ENCODE data around the gene PLAAT2. TPM values are rescaled to one million over a fixed set of nuclear protein-coding genes. Genes with fewer than 3 reads are reported as not detected.
A peak's percentile ranks its signal among the peaks of the same experiment; 100 is the strongest.

PLAAT2 gene
- total RNA-seq, 4 donors from 2014 or later = 38.7 to 47.9 (median 43.0) TPM; not detected in 1

DNA sequence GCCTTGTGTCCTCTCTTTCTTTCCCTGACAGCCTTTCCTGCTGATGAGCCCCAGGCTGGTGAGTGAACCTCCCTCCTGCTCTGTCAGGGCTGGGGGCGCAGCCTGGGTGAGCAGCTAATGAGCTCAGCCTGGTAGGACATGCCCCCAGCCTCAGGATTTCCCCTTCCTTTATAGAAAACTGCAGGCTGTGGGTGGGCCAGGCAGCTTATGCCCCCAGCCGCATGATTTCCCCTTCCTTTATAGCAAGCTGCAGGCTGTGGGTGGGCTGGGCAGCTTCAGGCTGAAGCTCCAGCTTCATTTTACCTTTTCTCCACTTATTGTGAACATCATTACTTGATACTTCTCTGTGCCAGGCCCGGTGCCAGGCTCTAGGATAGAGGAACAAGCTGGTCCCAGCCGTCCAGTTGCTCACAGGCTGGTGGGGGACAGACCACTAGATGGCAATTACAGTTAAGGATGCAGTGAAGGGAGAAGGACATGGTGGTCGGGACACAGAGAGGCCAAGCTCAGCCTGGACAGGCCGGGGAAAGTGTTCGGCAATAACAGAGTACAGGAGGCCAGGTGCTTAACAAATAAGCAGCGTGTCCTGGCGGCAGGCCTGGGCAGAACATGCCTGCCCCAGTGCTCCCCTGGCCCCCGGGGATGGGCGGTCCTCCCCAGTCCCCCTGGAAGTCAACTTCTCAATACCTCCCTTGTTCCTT lies 52.0 kb downstream of the PLAAT2 start:
- 87% methylated on average over 11 of the region's 11 CpGs; no CpG with 5 or more reads in 1 of the 2 donors for WGBS, 2 donors (ENCODE audit: low coverage in 1 of 2)
- in situ Hi-C loops (cut with MboI; ENCODE audit: low pct_ligation_motif_present in 1 of 4, low pct_unique_long_range_greater_than_20kb in 1 of 4, low sequenced_read_pairs in 3 of 4) = no loop called here

DNA sequence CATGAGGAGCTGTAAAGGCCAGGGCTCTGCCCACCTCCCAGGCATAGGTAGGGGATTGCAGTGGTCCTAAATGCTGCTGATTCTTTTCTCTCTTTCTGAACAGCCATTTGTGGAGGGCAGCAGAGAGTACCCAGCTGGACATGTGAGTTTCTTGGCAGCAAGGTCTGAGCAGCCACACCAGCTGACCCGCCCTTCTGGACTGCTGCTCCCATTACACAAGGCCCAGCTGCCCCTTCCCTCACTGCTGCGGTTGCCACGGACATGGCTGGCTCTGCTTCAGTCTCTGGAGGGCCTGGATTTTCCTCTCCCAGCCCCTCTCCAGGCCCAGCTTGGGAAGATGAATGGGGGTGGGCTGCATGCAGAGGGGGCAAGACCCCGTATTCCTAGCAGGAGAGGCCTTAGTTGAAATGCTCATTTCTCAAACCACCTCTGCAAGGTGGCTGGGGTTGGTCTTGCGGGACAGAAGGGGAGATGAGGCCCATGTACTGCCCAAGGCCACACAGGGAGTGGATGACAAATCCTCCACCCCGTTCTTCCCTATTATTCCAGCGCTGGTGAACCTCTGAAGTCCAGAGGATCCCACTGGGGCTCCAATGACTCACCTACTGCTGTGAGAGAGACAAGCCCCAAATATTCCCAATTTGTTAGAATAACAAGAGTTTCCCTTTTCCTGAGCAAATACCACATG lies 52.7 kb downstream of the PLAAT2 start:
- H3K27me3 ChIP-seq = no peaks in the 10 kb centered on the region
- no peak overlapping the region for H3K27ac ChIP-seq
- no peaks in the 10 kb centered on the region for H3K4me1 ChIP-seq
- in situ Hi-C loops (cut with MboI; ENCODE audit: low pct_ligation_motif_present in 1 of 4, low pct_unique_long_range_greater_than_20kb in 1 of 4, low sequenced_read_pairs in 3 of 4) = no loop called here
- intact Hi-C loops (cut with DNase I; ENCODE audit: low total_unique reads) = no loop called here
- H3K36me3 ChIP-seq = no peaks in the 10 kb centered on the region
- TF ChIP-seq POLR2AphosphoS5 (IDR thresholded peaks at IDR 0.05) (no peak), POLR2A (IDR thresholded peaks at IDR 0.05) (no peak), EP300 (IDR thresholded peaks at IDR 0.05; ENCODE audit: low read depth) (no peak)
- TF ChIP-seq, protein P1, sequence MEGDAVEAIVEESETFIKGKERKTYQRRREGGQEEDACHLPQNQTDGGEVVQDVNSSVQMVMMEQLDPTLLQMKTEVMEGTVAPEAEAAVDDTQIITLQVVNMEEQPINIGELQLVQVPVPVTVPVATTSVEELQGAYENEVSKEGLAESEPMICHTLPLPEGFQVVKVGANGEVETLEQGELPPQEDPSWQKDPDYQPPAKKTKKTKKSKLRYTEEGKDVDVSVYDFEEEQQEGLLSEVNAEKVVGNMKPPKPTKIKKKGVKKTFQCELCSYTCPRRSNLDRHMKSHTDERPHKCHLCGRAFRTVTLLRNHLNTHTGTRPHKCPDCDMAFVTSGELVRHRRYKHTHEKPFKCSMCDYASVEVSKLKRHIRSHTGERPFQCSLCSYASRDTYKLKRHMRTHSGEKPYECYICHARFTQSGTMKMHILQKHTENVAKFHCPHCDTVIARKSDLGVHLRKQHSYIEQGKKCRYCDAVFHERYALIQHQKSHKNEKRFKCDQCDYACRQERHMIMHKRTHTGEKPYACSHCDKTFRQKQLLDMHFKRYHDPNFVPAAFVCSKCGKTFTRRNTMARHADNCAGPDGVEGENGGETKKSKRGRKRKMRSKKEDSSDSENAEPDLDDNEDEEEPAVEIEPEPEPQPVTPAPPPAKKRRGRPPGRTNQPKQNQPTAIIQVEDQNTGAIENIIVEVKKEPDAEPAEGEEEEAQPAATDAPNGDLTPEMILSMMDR (IDR thresholded peaks at IDR 0.05) = no peak
- DNase-seq = no peak
- no peak overlapping the region for H3K4me3 ChIP-seq
- H3K9me3 ChIP-seq = no peaks in the 10 kb centered on the region
- WGBS, 2 donors (ENCODE audit: low coverage in 1 of 2) = 77% methylated on average over 7 of the region's 7 CpGs; no CpG with 5 or more reads in 1 of the 2 donors

More for the DNA sequence above, 52.0 kb downstream of the PLAAT2 start:
- Histone ChIP-seq H3K9me3 (no peaks in the 10 kb centered on the region), H3K27ac (no peak overlapping the region), H3K27me3 (no peaks in the 10 kb centered on the region), H3K36me3 (no peaks in the 10 kb centered on the region), H3K4me1 (no peaks in the 10 kb centered on the region), H3K4me3 (no peak overlapping the region)
- intact Hi-C loops (cut with DNase I; ENCODE audit: low total_unique reads) = no loop called here
- TF ChIP-seq, protein P1 (IDR thresholded peaks at IDR 0.05) = no peak
- TF ChIP-seq POLR2A (IDR thresholded peaks at IDR 0.05) = no peak
- no peak for TF ChIP-seq POLR2AphosphoS5 (IDR thresholded peaks at IDR 0.05)
- no peak for TF ChIP-seq EP300 (IDR thresholded peaks at IDR 0.05; ENCODE audit: low read depth)
- no peak for DNase-seq

DNA sequence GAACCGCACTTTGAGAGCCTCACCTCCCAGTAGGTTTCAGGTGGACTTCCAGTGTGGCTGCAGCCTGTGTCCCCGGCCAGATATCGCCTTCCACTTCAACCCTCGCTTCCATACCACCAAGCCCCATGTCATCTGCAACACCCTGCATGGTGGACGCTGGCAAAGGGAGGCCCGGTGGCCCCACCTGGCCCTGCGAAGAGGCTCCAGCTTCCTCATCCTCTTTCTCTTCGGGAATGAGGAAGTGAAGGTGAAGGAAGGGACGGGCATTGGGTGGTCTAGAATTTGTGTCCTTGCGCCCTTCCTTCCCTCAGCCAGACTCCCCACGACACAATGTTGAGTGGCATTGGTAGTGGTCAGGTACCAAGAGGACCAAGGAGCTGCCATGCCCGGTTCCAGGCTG lies 54.4 kb downstream of the PLAAT2 start:
- WGBS, 2 donors (ENCODE audit: low coverage in 1 of 2) = 90% methylated on average over 12 of the region's 12 CpGs; no CpG with 5 or more reads in 1 of the 2 donors
- no peak overlapping the region for H3K4me3 ChIP-seq
- DNase-seq = no peak
- H3K9me3 ChIP-seq = no peaks in the 10 kb centered on the region
- intact Hi-C loops (cut with DNase I; ENCODE audit: low total_unique reads) = no loop called here
- no peak for TF ChIP-seq EP300 (IDR thresholded peaks at IDR 0.05; ENCODE audit: low read depth)
- no peak for TF ChIP-seq POLR2A (IDR thresholded peaks at IDR 0.05)
- no peak for TF ChIP-seq POLR2AphosphoS5 (IDR thresholded peaks at IDR 0.05)
- TF ChIP-seq, protein P1 (IDR thresholded peaks at IDR 0.05) = no peak
- H3K36me3 ChIP-seq = no peaks in the 10 kb centered on the region
- in situ Hi-C loops (cut with MboI; ENCODE audit: low pct_ligation_motif_present in 1 of 4, low pct_unique_long_range_greater_than_20kb in 1 of 4, low sequenced_read_pairs in 3 of 4) = no loop called here
- H3K27me3 ChIP-seq = no peaks in the 10 kb centered on the region
- H3K27ac ChIP-seq = no peak overlapping the region
- H3K4me1 ChIP-seq = no peaks in the 10 kb centered on the region

DNA sequence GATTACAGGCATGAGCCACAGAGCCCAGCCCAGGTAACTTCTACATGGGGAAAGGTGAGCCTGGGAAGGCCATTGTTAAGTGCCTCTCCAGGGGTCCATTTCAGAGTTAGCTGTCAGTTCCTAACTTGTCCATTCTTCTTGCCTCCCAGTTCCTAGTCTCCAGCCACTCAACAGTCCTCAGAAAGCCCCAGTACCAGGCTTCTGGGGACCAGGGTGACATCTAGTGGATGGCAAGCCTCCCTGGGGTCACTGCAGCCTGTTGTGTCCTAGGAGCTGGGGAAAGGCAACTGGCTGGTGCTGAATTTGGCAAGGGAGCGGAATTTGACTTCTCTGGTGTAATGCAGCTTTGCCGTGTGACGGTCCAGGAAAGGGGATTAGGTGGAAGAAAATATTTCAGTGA lies 55.2 kb downstream of the PLAAT2 start:
- Histone ChIP-seq H3K4me3 (no peak overlapping the region), H3K27ac (no peak overlapping the region), H3K27me3 (no peaks in the 10 kb centered on the region), H3K36me3 (no peaks in the 10 kb centered on the region), H3K4me1 (no peaks in the 10 kb centered on the region), H3K9me3 (no peaks in the 10 kb centered on the region)
- in situ Hi-C loops (cut with MboI; ENCODE audit: low pct_ligation_motif_present in 1 of 4, low pct_unique_long_range_greater_than_20kb in 1 of 4, low sequenced_read_pairs in 3 of 4) = no loop called here
- DNase-seq = no peak
- intact Hi-C loops (cut with DNase I; ENCODE audit: low total_unique reads) = no loop called here
- TF ChIP-seq, protein P1 (IDR thresholded peaks at IDR 0.05) = peak in 2 of 5 experiments; percentile 3 to 12
- TF ChIP-seq POLR2AphosphoS5 (IDR thresholded peaks at IDR 0.05) = no peak
- WGBS, 2 donors (ENCODE audit: low coverage in 1 of 2) = 85 to 91% methylated on average over 3 of the region's 3 CpGs
